HepG2 (cell line): ENCODE results near the gene JPT2. TPM values are rescaled to one million over a fixed set of nuclear protein-coding genes. Genes with fewer than 3 reads are reported as not detected.

ENCODE experiments used
- ATAC-seq: fragments of 200-7000 bp; cut with Tn5 transposase; 3 replicates; pipeline ENCODE4 v1.9.1; 2020; ENCODE audit warnings: mild to moderate bottlenecking, moderate library complexity
- BruUV-seq: library from RNA; stranded (reverse); fragments of 400-500 nt; replicated peaks from 2 replicates; lab custom pipeline; 2021; lab: Mats Ljungman, UMichigan
- CTCF ChIA-PET: fragments of 300-600 bp; formaldehyde crosslinking; extraction: SDS; loops from one replicate; lab custom pipeline; 2021; ENCODE audit warnings: low total read pairs, inconsistent platforms, low intra/inter-chr PET ratio; lab: Yijun Ruan, JAX
- POLR2A ChIA-PET: fragments of 350-600 bp; sonication (Branson Sonifier 250); formaldehyde crosslinking; loops from one replicate; lab custom pipeline; 2020; ENCODE audit warnings: antibody characterized with exemption, inconsistent platforms; lab: Yijun Ruan, JAX
- DNase-seq: peaks from one replicate; pipeline ENCODE4 v3.0.0-alpha.2; 2015; ENCODE audit warnings: low spot score
- FAIRE-seq: peaks from 3 replicates; lab custom pipeline; 2011; peaks lifted over from hg19 to GRCh38; lab: Jason Lieb, UNC
- H2AFZ ChIP-seq: one replicate; pipeline ENCODE4 v1.6.1; 2011; ENCODE audit warnings: low read length, inconsistent platforms
- H3K27ac ChIP-seq: fragments of 300-600 bp; 3 replicates; pipeline ENCODE4 v1.8.0; 2011; ENCODE audit warnings: mixed run types, mild to moderate bottlenecking, mixed read lengths, low read length, inconsistent platforms; ENCODE audit not compliant: insufficient read depth; ENCODE audit errors: extremely low read length
- H3K27me3 ChIP-seq, 2 experiments: fragments of 200-600 bp in 1 of 2; 2 replicates in 1 of 2; 3 replicates in 1 of 2; pipeline versions ENCODE4 v1.6.0 to v1.8.0; 2011; ENCODE audit warnings: low read length in 2 of 2, mild to moderate bottlenecking in 2 of 2, moderate library complexity in 2 of 2, inconsistent platforms in 1 of 2; ENCODE audit not compliant: insufficient read depth in 2 of 2, control insufficient read depth in 1 of 2
- H3K36me3 ChIP-seq, 2 experiments: fragments of 200-600 bp in 1 of 2; replicated peaks in 1 of 2; 2 replicates in 1 of 2; 3 replicates in 1 of 2; pipeline versions ENCODE4 v1.5.1 to v1.8.0; 2011; ENCODE audit warnings: low read length in 2 of 2, inconsistent platforms in 1 of 2; ENCODE audit not compliant: insufficient read depth in 2 of 2, control insufficient read depth in 1 of 2
- H3K4me1 ChIP-seq: 2 replicates; pipeline ENCODE4 v1.5.1; 2012; ENCODE audit warnings: low read length, inconsistent platforms; ENCODE audit not compliant: insufficient read depth
- H3K4me2 ChIP-seq: 2 replicates; pipeline ENCODE4 v1.6.0; 2011; ENCODE audit warnings: low read depth, low read length, inconsistent platforms
- H3K4me3 ChIP-seq, 3 experiments: fragments of 200-600 bp in 1 of 3; sonication (generic), shearing (Covaris generic) in 1 of 3; replicated peaks in 1 of 3; 2 replicates each; pipeline ENCODE4 v1.5.1; 2011 to 2016; ENCODE audit warnings: low read length in 3 of 3, inconsistent platforms in 2 of 3, low read depth in 2 of 3, mild to moderate bottlenecking in 2 of 3, control low read depth in 1 of 3, mixed read lengths in 1 of 3; ENCODE audit not compliant: insufficient read depth in 1 of 3
- H3K79me2 ChIP-seq: one replicate; pipeline ENCODE4 v1.6.1; 2011; ENCODE audit warnings: low read length, inconsistent platforms; ENCODE audit not compliant: insufficient read depth
- H3K9ac ChIP-seq: 2 replicates; pipeline ENCODE4 v1.6.0; 2011; ENCODE audit warnings: mild to moderate bottlenecking, low read depth, low read length, inconsistent platforms; ENCODE audit not compliant: insufficient read depth
- H3K9me3 ChIP-seq: 2 replicates; pipeline ENCODE4 v1.5.1; 2012; ENCODE audit warnings: mild to moderate bottlenecking, low read length
- H4K20me1 ChIP-seq: 2 replicates; pipeline ENCODE4 v1.6.0; 2011; ENCODE audit warnings: inconsistent platforms, mild to moderate bottlenecking, low read length, moderate library complexity; ENCODE audit not compliant: insufficient read depth
- GZF1 ChIP-seq: sonication (generic); formaldehyde crosslinking; IDR thresholded peaks from 2 replicates; pipeline ENCODE4 v1.5.1; 2020; ENCODE audit warnings: mild to moderate bottlenecking, missing genetic modification reagents
- HCFC1 ChIP-seq: fragments of 150-350 bp; IDR thresholded peaks from 2 replicates; pipeline ENCODE4 v1.6.1; 2014; ENCODE audit warnings: low read depth, low read length
- HDAC6 ChIP-seq: fragments of 200-600 bp; sonication (generic); IDR thresholded peaks from 2 replicates; pipeline ENCODE4 v1.7.0; 2017; ENCODE audit warnings: mild to moderate bottlenecking, antibody characterized with exemption, low read length, low read depth
- NR0B2 ChIP-seq: sonication (generic); formaldehyde crosslinking; IDR thresholded peaks from 2 replicates; pipeline ENCODE4 v1.4.0; 2020; ENCODE audit warnings: mild to moderate bottlenecking, missing genetic modification reagents
- PHF21A ChIP-seq: sonication (generic); formaldehyde crosslinking; IDR thresholded peaks from 2 replicates; pipeline ENCODE4 v1.5.0; 2020; ENCODE audit warnings: mild to moderate bottlenecking, missing genetic modification reagents
- ZNF337 ChIP-seq: sonication (generic); formaldehyde crosslinking; IDR thresholded peaks from 2 replicates; pipeline ENCODE4 v1.5.1; 2020; ENCODE audit warnings: missing genetic modification reagents, low read depth, mild to moderate bottlenecking, borderline replicate concordance
- ZNF432 ChIP-seq: sonication (generic); formaldehyde crosslinking; IDR thresholded peaks from 2 replicates; pipeline ENCODE4 v1.5.0; 2020; ENCODE audit warnings: missing genetic modification reagents, mild to moderate bottlenecking, borderline replicate concordance
- ZNF552 ChIP-seq: sonication (generic); formaldehyde crosslinking; IDR thresholded peaks from 2 replicates; pipeline ENCODE4 v1.9.0; 2022; ENCODE audit warnings: missing genetic modification reagents, mild to moderate bottlenecking, borderline replicate concordance
- ZNF562 ChIP-seq: sonication (generic); formaldehyde crosslinking; IDR thresholded peaks from 2 replicates; pipeline ENCODE4 v1.8.0; 2022; ENCODE audit warnings: missing genetic modification reagents, borderline replicate concordance
- ZZZ3 ChIP-seq: sonication (generic); formaldehyde crosslinking; IDR thresholded peaks from 2 replicates; pipeline ENCODE4 v1.4.0; 2020; ENCODE audit warnings: missing genetic modification reagents, mild to moderate bottlenecking, borderline replicate concordance
- WGBS: methylation state at CpG from one replicate; pipeline ENCODE4 v1.1.6; 2017; ENCODE audit warnings: low lambda C conversion rate; 5-methylcytosine and 5-hydroxymethylcytosine counted together
- in situ Hi-C: cut with HindIII; loops from 2 replicates; pipeline ENCODE4 v1.10.0; 2017; ENCODE audit warnings: low pct_unique_long_range_greater_than_20kb; ENCODE audit not compliant: extremely low pct_ligation_motif_present
- intact Hi-C: fragments of 100-400 bp; cut with micrococcal nuclease; formaldehyde crosslinking; loops from one replicate; pipeline ENCODE4 v1.10.0; 2022; ENCODE audit not compliant: unreplicated experiment
- polyA plus RNA-seq, 8 experiments: library from polyadenylated mRNA; depleted of rRNA in 3 of 8; stranded (reverse) in 7 of 8; unstranded in 1 of 8; fragments of >200 nt; fragmentation: Illumina TruSeq in 4 of 8; extraction: Trizol in 4 of 8; gene quantifications; 2 replicates each; pipeline versions ENCODE4 v1.2.1 to v1.2.3, GENCODE V29; 2011 to 2016; ENCODE audit warnings: low read depth in 4 of 8, missing spikeins in 1 of 8, mixed read lengths in 1 of 8; ENCODE audit not compliant: insufficient read depth in 1 of 8
- total RNA-seq, 5 experiments: library from RNA; depleted of rRNA; stranded (reverse); fragments of >200 nt; fragmentation: Illumina TruSeq; extraction: Trizol; gene quantifications; 2 replicates each; pipeline ENCODE4 v1.2.3, GENCODE V29; 2016; ENCODE audit warnings: low read depth in 1 of 5
- TF ChIP-seq, protein P1 (sequence below): sonication (generic); formaldehyde crosslinking; IDR thresholded peaks from 2 replicates; pipeline ENCODE4 v1.4.0; 2020; ENCODE audit warnings: mild to moderate bottlenecking, missing genetic modification reagents, borderline replicate concordance
- TF ChIP-seq, protein P2 (sequence below), 2 experiments: fragments of 450-650 bp in 1 of 2; sonication (generic) in 1 of 2; formaldehyde crosslinking; IDR thresholded peaks; 2 replicates each; pipeline versions ENCODE4 v1.5.0 to v1.8.0; 2020 to 2022; ENCODE audit warnings: mild to moderate bottlenecking in 1 of 2, missing genetic modification reagents in 1 of 2
- TF ChIP-seq, protein P3 (sequence below): sonication (generic); formaldehyde crosslinking; IDR thresholded peaks from 2 replicates; pipeline ENCODE4 v1.4.0; 2020; ENCODE audit warnings: mild to moderate bottlenecking, missing genetic modification reagents, borderline replicate concordance

Gene JPT2
- total and polyA plus RNA-seq, 2 of the 13 experiments (the other 11 are each of a cell fraction or from before 2014, with no cell fraction given) = 53.5 to 89.4 TPM

GRCh38 chr16:1734123-1734522, 56.0 kb downstream of the JPT2 start:
- no peak overlapping the region for H3K27ac ChIP-seq
- CTCF ChIA-PET = no interaction called here
- no peak overlapping the region for H3K4me3 ChIP-seq
- DNase-seq (no peak), ATAC-seq (peak; percentile 35), FAIRE-seq (no peak)
- POLR2A ChIA-PET = no interaction called here
- no peaks in the 10 kb centered on the region for H3K4me1 ChIP-seq
- H3K79me2 ChIP-seq = no peaks in the 10 kb centered on the region
- in situ Hi-C loops (no loop called here), intact Hi-C loops (no loop called here)
- H3K4me2 ChIP-seq = no peak overlapping the region
- H3K9me3 ChIP-seq = peaks cover 20% of the 10 kb centered on the region
- peaks cover 14 to 32% of the 10 kb centered on the region in 2 experiments; a peak in 4 of 5 replicates for H3K36me3 ChIP-seq
- no peak overlapping the region for H3K9ac ChIP-seq
- H4K20me1 ChIP-seq = no peaks in the 10 kb centered on the region
- no TSS peak for BruUV-seq
- WGBS = 98% methylated on average over 11 of the region's 22 CpGs
- no peaks in the 10 kb centered on the region; a peak in 1 of 5 replicates for H3K27me3 ChIP-seq
- TF ChIP-seq, protein P1, sequence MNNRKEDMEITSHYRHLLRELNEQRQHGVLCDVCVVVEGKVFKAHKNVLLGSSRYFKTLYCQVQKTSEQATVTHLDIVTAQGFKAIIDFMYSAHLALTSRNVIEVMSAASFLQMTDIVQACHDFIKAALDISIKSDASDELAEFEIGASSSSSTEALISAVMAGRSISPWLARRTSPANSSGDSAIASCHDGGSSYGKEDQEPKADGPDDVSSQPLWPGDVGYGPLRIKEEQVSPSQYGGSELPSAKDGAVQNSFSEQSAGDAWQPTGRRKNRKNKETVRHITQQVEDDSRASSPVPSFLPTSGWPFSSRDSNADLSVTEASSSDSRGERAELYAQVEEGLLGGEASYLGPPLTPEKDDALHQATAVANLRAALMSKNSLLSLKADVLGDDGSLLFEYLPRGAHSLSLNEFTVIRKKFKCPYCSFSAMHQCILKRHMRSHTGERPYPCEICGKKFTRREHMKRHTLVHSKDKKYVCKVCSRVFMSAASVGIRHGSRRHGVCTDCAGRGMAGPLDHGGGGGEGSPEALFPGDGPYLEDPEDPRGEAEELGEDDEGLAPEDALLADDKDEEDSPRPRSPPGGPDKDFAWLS = no peak
- TF ChIP-seq ZZZ3 (CRISPR knock-in tag) (no peak), GZF1 (CRISPR knock-in tag) (no peak), ZNF337 (CRISPR knock-in tag) (no peak), NR0B2 (CRISPR knock-in tag) (no peak), ZNF432 (no peak), PHF21A (CRISPR knock-in tag) (no peak), HCFC1 (no peak), ZNF562 (no peak), HDAC6 (no peak), ZNF552 (no peak)
- TF ChIP-seq, protein P2, sequence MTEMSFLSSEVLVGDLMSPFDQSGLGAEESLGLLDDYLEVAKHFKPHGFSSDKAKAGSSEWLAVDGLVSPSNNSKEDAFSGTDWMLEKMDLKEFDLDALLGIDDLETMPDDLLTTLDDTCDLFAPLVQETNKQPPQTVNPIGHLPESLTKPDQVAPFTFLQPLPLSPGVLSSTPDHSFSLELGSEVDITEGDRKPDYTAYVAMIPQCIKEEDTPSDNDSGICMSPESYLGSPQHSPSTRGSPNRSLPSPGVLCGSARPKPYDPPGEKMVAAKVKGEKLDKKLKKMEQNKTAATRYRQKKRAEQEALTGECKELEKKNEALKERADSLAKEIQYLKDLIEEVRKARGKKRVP (CRISPR knock-in tag; IDR thresholded peaks at IDR 0.05) = no peak
- TF ChIP-seq, protein P3, sequence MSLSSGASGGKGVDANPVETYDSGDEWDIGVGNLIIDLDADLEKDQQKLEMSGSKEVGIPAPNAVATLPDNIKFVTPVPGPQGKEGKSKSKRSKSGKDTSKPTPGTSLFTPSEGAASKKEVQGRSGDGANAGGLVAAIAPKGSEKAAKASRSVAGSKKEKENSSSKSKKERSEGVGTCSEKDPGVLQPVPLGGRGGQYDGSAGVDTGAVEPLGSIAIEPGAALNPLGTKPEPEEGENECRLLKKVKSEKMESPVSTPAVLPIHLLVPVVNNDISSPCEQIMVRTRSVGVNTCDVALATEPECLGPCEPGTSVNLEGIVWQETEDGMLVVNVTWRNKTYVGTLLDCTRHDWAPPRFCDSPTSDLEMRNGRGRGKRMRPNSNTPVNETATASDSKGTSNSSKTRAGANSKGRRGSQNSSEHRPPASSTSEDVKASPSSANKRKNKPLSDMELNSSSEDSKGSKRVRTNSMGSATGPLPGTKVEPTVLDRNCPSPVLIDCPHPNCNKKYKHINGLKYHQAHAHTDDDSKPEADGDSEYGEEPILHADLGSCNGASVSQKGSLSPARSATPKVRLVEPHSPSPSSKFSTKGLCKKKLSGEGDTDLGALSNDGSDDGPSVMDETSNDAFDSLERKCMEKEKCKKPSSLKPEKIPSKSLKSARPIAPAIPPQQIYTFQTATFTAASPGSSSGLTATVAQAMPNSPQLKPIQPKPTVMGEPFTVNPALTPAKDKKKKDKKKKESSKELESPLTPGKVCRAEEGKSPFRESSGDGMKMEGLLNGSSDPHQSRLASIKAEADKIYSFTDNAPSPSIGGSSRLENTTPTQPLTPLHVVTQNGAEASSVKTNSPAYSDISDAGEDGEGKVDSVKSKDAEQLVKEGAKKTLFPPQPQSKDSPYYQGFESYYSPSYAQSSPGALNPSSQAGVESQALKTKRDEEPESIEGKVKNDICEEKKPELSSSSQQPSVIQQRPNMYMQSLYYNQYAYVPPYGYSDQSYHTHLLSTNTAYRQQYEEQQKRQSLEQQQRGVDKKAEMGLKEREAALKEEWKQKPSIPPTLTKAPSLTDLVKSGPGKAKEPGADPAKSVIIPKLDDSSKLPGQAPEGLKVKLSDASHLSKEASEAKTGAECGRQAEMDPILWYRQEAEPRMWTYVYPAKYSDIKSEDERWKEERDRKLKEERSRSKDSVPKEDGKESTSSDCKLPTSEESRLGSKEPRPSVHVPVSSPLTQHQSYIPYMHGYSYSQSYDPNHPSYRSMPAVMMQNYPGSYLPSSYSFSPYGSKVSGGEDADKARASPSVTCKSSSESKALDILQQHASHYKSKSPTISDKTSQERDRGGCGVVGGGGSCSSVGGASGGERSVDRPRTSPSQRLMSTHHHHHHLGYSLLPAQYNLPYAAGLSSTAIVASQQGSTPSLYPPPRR (CRISPR knock-in tag) = no peak
- H2AFZ ChIP-seq = no peak overlapping the region
